HCT116 (cell line): Measurements from ENCODE around the gene EARS2. TPM values are rescaled to one million over a fixed set of nuclear protein-coding genes. Genes with fewer than 3 reads are reported as not detected.

Experiments
- ATAC-seq: fragments of 200-7000 bp; cut with Tn5 transposase; 2 replicates; pipeline ENCODE4 v1.9.1; 2020; ENCODE audit warnings: mild to moderate bottlenecking, moderate library complexity
- BruUV-seq: library from RNA; stranded (reverse); fragments of 400-500 nt; replicated peaks from 2 replicates; lab custom pipeline; 2021; lab: Mats Ljungman, UMichigan
- CTCF ChIA-PET: fragments of 300-600 bp; sonication (Branson Sonifier 250); formaldehyde crosslinking; loops from one replicate; lab custom pipeline; 2021; ENCODE audit warnings: antibody characterized with exemption; lab: Charles Lee
- POLR2A ChIA-PET: fragments of 300-600, 350-600 bp; sonication (Branson Sonifier 250); formaldehyde crosslinking; loops from one replicate; lab custom pipeline; 2021; ENCODE audit warnings: antibody characterized with exemption; lab: Charles Lee
- RAD21 ChIA-PET, 2 experiments: fragments of 300-600 bp; sonication (Branson Sonifier 250); formaldehyde crosslinking; loops; one replicate each; lab custom pipeline; 2023; ENCODE audit warnings: low total read pairs in 2 of 2; ENCODE audit not compliant: uncharacterized antibody in 2 of 2, unreplicated experiment in 2 of 2, low non-redundant PET in 1 of 2; lab: Charles Lee
- DNase-seq: peaks from one replicate; pipeline ENCODE4 v3.0.0-alpha.2; 2010; ENCODE audit warnings: low read depth, low spot score
- H2AFZ ChIP-seq: fragments of 200-600 bp; shearing (Covaris generic), sonication (generic); 2 replicates; pipeline ENCODE4 v1.6.1; 2017; ENCODE audit warnings: low read depth, mixed run types, mixed read lengths, antibody characterized with exemption, low read length; ENCODE audit not compliant: poor library complexity, severe bottlenecking
- H3K27ac ChIP-seq: 2 replicates; pipeline ENCODE4 v1.5.1; 2012; ENCODE audit warnings: low read depth, low read length
- H3K27me3 ChIP-seq: fragments of 200-600 bp; sonication (generic); 2 replicates; pipeline ENCODE4 v1.6.1; 2016; ENCODE audit warnings: mixed run types, low read length, mixed read lengths; ENCODE audit not compliant: insufficient read depth
- H3K36me3 ChIP-seq, 2 experiments: fragments of 200-500 bp in 1 of 2; fragments of 200-600 bp in 1 of 2; sonication (Bioruptor generic) in 1 of 2; sonication (generic) in 1 of 2; 2 replicates each; pipeline versions ENCODE4 v1.5.1 to v1.6.1; 2014 to 2016; ENCODE audit warnings: low read length in 2 of 2, inconsistent platforms in 1 of 2, mixed read lengths in 1 of 2, mixed run types in 1 of 2; ENCODE audit not compliant: insufficient read depth in 2 of 2, control insufficient read depth in 1 of 2
- H3K4me1 ChIP-seq, 2 experiments: fragments of 200-600 bp in 1 of 2; sonication (generic) in 1 of 2; 2 replicates each; pipeline versions ENCODE4 v1.5.1 to v1.6.1; 2012 to 2017; ENCODE audit warnings: low read length in 2 of 2, inconsistent platforms in 1 of 2, mild to moderate bottlenecking in 1 of 2, mixed read lengths in 1 of 2, mixed run types in 1 of 2, moderate library complexity in 1 of 2; ENCODE audit not compliant: insufficient read depth in 2 of 2, control insufficient read depth in 1 of 2
- H3K4me2 ChIP-seq: fragments of 200-600 bp; sonication (generic); 2 replicates; pipeline ENCODE4 v1.6.1; 2017; ENCODE audit warnings: mixed run types, low read length, mixed read lengths
- H3K4me3 ChIP-seq, 2 experiments: fragments of 200-600 bp in 1 of 2; sonication (generic) in 1 of 2; replicated peaks in 1 of 2; 2 replicates each; pipeline ENCODE4 v1.5.1; 2011 to 2016; ENCODE audit warnings: low read length in 2 of 2, control low read depth in 1 of 2, low read depth in 1 of 2, mild to moderate bottlenecking in 1 of 2, mixed read lengths in 1 of 2, mixed run types in 1 of 2
- H3K79me2 ChIP-seq: fragments of 200-600 bp; sonication (generic); 2 replicates; pipeline ENCODE4 v1.6.1; 2017; ENCODE audit warnings: mild to moderate bottlenecking, mixed run types, low read length, moderate library complexity, mixed read lengths; ENCODE audit not compliant: insufficient read depth
- H3K9ac ChIP-seq: fragments of 200-600 bp; sonication (generic); 2 replicates; pipeline ENCODE4 v1.6.1; 2016; ENCODE audit warnings: low read length, mixed read lengths
- H3K9me2 ChIP-seq: fragments of 200-600 bp; sonication (generic), shearing (Covaris generic); 2 replicates; pipeline ENCODE4 v1.6.1; 2017; ENCODE audit warnings: mixed run types, mild to moderate bottlenecking, moderate library complexity; ENCODE audit not compliant: insufficient read depth
- H3K9me3 ChIP-seq, 2 experiments: fragments of 200-500 bp in 1 of 2; fragments of 200-600 bp in 1 of 2; sonication (Bioruptor generic) in 1 of 2; sonication (generic) in 1 of 2; 2 replicates each; pipeline ENCODE4 v1.6.1; 2014 to 2017; ENCODE audit warnings: low read length in 2 of 2, mixed read lengths in 2 of 2, inconsistent platforms in 1 of 2, low read depth in 1 of 2, mild to moderate bottlenecking in 1 of 2, mixed run types in 1 of 2, moderate library complexity in 1 of 2; ENCODE audit not compliant: control insufficient read depth in 1 of 2, insufficient read depth in 1 of 2
- H4K20me1 ChIP-seq: fragments of 200-600 bp; sonication (generic), shearing (Covaris generic); 2 replicates; pipeline ENCODE4 v1.6.1; 2017; ENCODE audit warnings: mixed run types, mild to moderate bottlenecking, moderate library complexity; ENCODE audit not compliant: insufficient read depth
- EGR1 ChIP-seq: IDR thresholded peaks from 2 replicates; pipeline ENCODE4 v1.6.1; 2012; ENCODE audit warnings: low read depth
- ELF1 ChIP-seq: IDR thresholded peaks from 2 replicates; pipeline ENCODE4 v1.6.1; 2012; ENCODE audit warnings: low read depth, borderline replicate concordance
- POLR2A ChIP-seq: IDR thresholded peaks from 2 replicates; pipeline ENCODE4 v1.7.0; 2011; ENCODE audit warnings: borderline replicate concordance; ENCODE audit not compliant: insufficient read depth, insufficient read length; ENCODE audit errors: extremely low read depth
- SIN3A ChIP-seq: IDR thresholded peaks from 2 replicates; pipeline ENCODE4 v1.6.1; 2012; ENCODE audit warnings: low read depth
- SP1 ChIP-seq: IDR thresholded peaks from 2 replicates; pipeline ENCODE4 v1.6.1; 2012; ENCODE audit warnings: low read depth
- SRF ChIP-seq: IDR thresholded peaks from 2 replicates; pipeline ENCODE4 v1.6.1; 2012; ENCODE audit warnings: low read depth
- TCF7L2 ChIP-seq: IDR thresholded peaks from 2 replicates; pipeline ENCODE4 v1.7.0; 2011; ENCODE audit warnings: borderline replicate concordance, inconsistent platforms; ENCODE audit not compliant: insufficient read depth, insufficient read length; ENCODE audit errors: extremely low read depth
- ZFX ChIP-seq: fragments of 450-650 bp; IDR thresholded peaks from 2 replicates; pipeline ENCODE4 v1.6.1; 2017
- ZNF274 ChIP-seq: fragments of 200-500 bp; sonication (Bioruptor generic); IDR thresholded peaks from 2 replicates; pipeline ENCODE4 v1.6.1; 2014; ENCODE audit warnings: mild to moderate bottlenecking, low read depth, low read length, inconsistent platforms
- intact Hi-C: fragments of 100-400 bp; cut with micrococcal nuclease; formaldehyde crosslinking; loops from 2 replicates; pipeline ENCODE4 v1.10.0; 2022
- total RNA-seq: library from RNA; stranded (reverse); gene quantifications from one replicate; pipeline ENCODE4 v1.2.1, GENCODE V29; 2021; ENCODE audit not compliant: unreplicated experiment
- TF ChIP-seq, protein P1 (sequence below): IDR thresholded peaks from 2 replicates; pipeline ENCODE4 v1.6.1; 2012

Gene EARS2
- total RNA-seq, 1 experiment from 2014 or later = 35.6 TPM

DNA sequence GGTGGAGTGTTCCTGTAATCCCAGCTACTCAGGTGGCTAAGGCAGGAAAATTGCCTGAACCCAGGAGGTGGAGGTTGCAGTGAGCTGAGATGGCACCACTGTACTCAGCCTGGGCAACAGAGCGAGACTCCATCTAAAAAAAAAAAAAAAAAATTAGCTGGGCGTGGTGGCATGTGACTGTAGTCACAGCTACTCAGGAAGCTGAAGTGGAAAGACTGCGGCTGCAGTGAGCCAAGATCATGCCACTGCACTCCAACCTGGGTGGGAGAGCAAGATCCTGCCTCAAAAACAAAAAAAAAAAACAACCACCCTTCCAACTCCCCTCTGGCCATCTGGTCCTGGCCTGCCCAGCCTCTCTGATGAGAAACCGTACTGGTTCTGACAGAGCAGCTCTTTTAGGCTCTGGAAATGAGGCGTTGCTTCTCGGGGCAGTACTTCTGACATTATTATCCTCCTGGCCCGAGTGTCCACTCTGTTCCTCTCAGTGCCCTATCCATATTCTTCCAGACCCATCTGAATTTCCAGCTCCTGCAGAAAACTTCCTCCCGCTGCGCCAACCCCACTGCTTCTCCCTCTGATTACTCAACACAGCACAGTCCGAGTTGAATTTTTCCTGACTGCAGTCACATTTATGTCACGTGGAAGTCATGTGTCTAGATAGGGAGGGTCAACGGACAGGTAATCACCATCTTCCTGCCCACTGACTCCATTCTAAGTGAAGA is 60.2 kb downstream of the EARS2 start (continued):
- TF ChIP-seq, protein P1, sequence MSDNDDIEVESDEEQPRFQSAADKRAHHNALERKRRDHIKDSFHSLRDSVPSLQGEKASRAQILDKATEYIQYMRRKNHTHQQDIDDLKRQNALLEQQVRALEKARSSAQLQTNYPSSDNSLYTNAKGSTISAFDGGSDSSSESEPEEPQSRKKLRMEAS = no peak
- no peak for TF ChIP-seq SRF

DNA sequence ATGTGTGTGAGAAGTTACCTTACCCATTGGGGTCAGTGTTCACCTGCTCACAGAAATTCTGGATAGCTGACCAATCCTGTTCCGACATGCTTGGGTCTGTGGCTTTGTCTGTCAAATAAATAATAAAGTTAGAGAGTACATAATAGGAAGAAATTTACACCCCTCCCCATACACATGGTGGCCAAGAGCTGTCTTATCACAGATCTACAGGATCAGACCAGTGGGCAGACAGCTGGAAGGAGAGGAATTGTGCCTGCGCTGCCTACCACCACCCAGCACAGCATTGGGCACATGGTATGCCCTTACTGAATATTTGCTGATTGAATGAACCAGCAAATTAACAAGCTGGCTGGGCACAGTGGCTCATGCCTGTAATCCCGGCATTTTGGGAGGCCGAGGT is 61.5 kb downstream of the EARS2 start:
- ATAC-seq = no peak
- H3K4me2 ChIP-seq = no peak overlapping the region
- H3K9me2 ChIP-seq = no peaks in the 10 kb centered on the region
- no peaks in the 10 kb centered on the region for H3K9me3 ChIP-seq
- peaks cover 0 to 27% of the 10 kb centered on the region in 2 experiments; a peak in 2 of 4 replicates for H3K4me1 ChIP-seq
- no peak for DNase-seq
- RAD21 ChIA-PET = no interaction called here
- TF ChIP-seq SP1 (no peak), ELF1 (no peak), ZFX (no peak), TCF7L2 (no peak), SIN3A (no peak), EGR1 (no peak), POLR2A (no peak), ZNF274 (no peak), SRF (no peak)
- TF ChIP-seq, protein P1 = no peak
- H3K79me2 ChIP-seq = peaks cover 62% of the 10 kb centered on the region
- intact Hi-C loops = no loop called here
- H3K36me3 ChIP-seq = peaks cover 18 to 27% of the 10 kb centered on the region in 2 experiments
- no peak overlapping the region for H3K9ac ChIP-seq
- BruUV-seq = no TSS peak
- H3K4me3 ChIP-seq = no peak overlapping the region
- H4K20me1 ChIP-seq = peaks cover 3% of the 10 kb centered on the region
- no peaks in the 10 kb centered on the region for H3K27me3 ChIP-seq
- H3K27ac ChIP-seq = no peak overlapping the region
- no peak overlapping the region for H2AFZ ChIP-seq
- CTCF ChIA-PET = no interaction called here
- POLR2A ChIA-PET = no interaction called here
